Hematopoietic multipotent progenitor cell treated with erythropoietin and hydrocortisone succinate and interleukin-3 and kit ligand, for 17 days (in vitro differentiated cells): ENCODE results near the gene SLC45A1.

Experiments
- DNase-seq: peaks from one replicate; pipeline ENCODE4 v3.0.0-alpha.2; 2015; ENCODE audit warnings: low spot score

The SLC45A1 gene

GRCh38 chr1:8311068-8311718 lies 6.7 kb upstream of the SLC45A1 start:
- DNase-seq: no peak

DNA sequence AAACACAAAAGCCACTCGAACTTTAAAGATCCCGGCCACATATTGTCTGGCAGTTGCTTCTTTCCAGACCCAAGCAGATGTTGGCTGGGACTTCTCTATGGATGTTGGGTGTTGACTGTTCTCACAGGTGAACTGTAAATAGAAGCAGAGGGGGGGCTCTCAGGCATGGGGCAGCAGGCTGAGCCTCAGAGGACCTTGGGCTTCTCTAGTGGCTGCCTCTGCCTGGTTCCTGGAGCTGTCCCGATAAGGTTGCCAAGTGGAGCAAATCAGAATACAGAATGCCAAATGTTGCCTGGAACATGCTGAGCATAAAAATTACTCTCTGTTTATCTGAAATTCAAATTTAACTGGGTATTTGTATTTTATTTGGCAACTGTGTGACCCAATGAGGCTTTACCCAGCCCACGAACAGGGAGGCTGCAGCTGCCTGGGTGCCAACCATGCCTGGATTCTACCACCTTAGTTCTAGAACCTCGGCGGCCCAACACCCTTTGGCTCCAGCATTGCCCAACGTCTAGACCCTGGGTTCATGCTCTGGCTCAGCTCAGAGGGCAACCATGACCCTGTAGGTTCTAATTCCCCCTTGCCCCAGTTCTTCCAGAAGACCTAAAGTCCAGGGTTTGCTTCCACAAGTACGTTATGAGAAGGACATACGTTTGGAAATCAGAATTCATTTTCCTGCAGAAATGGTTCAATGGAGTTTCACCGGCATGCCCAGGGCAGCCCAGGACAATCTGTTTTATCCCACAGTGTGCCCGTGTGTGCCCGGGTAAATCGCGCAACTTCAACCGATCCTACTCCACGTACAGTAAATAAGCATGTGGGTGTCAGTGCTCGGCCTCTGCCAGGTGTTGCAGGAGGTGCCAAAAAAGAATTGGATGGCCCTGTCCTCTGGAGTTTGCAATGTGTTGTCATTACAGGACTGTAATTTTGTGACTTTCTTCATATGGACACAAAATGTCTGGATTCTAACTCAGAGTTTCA lies 5.4 kb upstream of the SLC45A1 start:
- DNase-seq: no peak

- DNase-seq: no peak
These were observed 4.7 kb upstream of the SLC45A1 start for GRCh38 chr1:8313231-8313630.

DNA sequence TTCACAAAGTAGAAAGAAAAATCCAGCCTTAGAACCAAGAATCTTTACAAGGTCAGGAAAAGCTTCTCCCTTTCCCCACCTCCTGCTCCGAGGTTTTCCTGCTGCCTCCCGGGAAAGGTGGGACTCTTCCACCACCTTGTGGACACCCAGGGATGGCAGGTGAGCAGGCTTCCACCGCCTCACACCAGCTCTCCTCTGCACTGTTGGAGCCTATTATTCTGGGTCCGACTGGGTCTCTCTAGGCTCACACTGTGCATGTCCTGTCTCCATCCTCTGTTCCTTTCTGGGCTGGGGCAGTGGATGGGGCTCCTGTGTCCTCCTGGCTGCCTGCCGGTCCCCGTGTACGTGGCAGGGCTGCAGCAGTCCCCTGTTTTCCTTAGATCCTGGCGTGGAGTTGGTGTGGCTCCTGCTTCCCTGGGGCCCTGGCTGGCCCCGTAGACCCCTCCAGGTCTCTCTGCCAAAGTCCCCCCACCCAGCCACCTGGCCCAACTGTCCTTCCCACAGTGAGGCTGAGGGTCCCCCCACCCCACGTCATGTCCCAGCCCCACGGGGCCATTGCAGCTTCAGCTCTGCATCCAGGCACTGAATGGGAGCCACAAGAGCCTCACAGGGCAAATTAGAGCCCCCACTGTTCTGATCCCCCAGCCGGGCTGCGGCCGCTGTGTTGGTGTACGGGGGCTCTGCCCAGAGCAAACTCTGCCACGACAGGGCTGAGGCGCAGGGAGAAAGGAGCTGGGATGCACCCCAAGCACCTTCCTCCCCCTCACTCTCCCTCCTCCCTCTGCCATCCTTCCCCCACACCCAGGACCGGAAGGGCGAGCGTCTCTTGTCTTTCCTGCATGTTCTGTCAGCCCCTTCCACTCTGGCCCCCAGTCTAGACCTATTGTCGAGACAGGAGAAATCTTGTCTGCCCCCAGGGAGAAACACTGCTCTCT lies 3.3 kb upstream of the SLC45A1 start:
- no peak for DNase-seq

GRCh38 chr1:8315573-8316475 lies 2.1 kb upstream of the SLC45A1 start:
- DNase-seq: no peak

DNA sequence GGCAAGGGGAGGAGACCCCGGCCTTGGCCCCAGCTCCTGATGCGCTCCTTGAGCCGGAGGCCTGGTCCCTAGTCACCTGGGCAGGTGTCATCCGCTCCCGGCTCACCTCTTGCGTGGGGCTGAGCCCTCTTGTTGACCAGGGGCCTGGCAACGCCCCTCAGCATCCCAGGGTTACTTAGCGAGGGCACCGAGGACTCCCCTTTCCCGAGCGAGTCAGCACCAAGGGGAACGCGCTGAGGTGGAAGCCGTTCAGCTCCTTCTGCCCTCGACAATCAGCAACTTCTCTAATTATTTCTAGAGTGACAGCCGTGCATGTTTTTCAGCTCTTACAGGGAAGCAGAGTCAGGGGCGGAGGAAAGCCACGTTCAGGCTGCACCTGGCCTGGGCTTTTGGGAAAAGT lies 522 bp downstream of the SLC45A1 start:
- no peak for DNase-seq

- DNase-seq: no peak
These were observed 3.7 kb downstream of the SLC45A1 start for GRCh38 chr1:8321612-8322011.

DNA sequence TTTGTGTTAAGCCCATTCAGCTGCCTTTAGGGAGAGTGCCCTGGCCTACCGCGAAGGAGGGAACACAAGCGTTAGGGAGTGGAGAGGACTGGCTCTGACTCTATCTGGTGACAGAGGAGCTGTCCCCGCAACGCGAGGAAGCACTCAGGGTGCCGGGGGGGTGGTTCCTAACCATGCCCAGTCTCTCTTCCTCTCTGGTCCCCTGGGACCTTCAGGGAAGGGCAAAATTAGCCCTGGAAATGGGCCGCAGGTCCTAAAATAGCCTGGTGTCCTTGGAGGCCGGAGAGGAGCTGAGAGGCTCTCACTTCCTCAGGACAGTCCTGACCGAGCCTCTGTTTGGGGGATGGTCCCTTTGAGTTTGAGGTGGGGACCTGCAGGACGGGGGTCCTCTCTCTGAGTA lies 5.8 kb downstream of the SLC45A1 start:
- no peak for DNase-seq

GRCh38 chr1:8324176-8324810 lies 6.4 kb downstream of the SLC45A1 start:
- no peak for DNase-seq

DNA sequence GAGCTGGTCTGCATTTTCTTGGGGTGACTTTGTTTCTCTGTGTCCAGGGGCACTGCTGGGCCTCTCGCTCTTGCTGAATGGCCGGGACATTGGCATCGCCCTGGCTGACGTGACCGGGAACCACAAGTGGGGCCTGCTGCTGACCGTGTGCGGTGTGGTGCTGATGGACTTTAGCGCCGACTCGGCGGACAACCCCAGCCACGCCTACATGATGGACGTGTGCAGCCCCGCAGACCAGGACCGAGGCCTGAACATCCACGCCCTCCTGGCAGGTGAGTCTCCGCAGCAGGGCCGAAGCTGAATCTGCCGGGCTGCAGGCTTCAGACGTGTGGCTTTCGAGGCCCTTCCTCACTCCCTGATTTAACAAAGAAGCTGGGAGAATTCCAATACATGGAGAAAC lies 7.9 kb downstream of the SLC45A1 start:
- DNase-seq: no peak

- no peak for DNase-seq
These were observed 8.4 kb downstream of the SLC45A1 start for GRCh38 chr1:8326265-8326664.

DNA sequence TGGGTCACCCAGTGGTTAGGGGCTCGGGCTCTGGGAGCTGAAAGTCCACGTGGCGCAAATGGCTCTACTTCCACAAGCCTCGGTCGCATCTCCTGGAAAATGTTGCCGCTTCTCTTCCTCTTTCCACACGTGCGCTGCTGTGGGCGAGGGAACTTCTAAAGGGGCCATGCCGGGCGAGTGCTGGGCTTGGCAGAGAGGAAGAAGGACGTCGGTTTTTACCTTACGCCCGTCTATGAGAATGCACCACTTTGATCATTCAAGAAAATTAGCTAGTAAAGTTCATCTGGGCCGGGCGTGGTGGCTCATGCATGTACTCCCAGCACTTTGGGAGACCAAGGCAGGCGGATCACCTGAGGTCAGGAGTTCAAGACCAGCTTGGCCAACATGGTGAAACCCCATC lies 10.4 kb downstream of the SLC45A1 start:
- DNase-seq: no peak

- DNase-seq: no peak
These were observed 11.5 kb downstream of the SLC45A1 start for GRCh38 chr1:8329439-8329838.

- DNase-seq: no peak
These were observed 11.9 kb downstream of the SLC45A1 start for GRCh38 chr1:8329858-8330257.

- no peak for DNase-seq
These were observed 12.6 kb downstream of the SLC45A1 start for GRCh38 chr1:8330271-8331125.

- no peak for DNase-seq
These were observed 14.9 kb downstream of the SLC45A1 start for GRCh38 chr1:8332806-8333205.

DNA sequence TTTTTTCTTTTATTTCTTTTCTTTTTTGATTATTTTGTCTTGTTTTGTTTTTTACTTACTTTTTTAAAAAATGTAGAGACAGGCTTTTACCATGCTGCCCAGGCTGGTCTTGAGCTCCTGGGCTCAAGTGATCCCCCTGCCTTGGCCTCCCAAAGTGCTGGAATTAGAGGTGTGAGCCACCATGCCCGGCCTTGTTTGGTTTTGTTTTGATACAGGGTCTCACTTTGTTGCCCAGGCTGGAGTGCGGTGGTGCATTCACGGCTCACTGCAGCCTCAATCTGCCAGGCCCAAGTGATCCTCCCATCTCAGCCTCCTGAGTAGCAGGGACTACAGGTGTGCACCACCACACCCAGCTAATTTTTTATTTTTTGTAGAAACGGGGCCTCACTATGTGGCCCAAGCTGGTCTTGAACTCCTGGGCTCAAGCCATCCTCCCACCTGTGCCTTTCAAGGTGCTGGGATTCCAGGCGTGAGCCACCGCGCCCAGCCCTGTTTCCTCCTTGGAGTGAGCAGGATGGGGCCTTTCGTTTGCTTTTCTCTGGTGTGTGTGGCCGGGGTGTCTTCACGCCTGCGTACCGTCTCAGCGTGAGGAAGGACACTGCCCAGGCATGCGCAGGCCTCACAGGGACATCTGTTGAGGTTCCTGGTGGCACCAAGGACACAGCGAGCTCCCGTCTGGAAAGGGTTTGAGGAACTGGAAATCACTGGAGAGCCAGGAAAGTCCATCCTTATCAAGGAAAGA lies 15.5 kb downstream of the SLC45A1 start:
- no peak for DNase-seq

- no peak for DNase-seq
These were observed 16.4 kb downstream of the SLC45A1 start for GRCh38 chr1:8334106-8334851.
